ENCODE results near the gene GRIK1. TPM values are rescaled to one million over a fixed set of nuclear protein-coding genes. Genes with fewer than 3 reads are reported as not detected.

The GRIK1 gene
- polyA plus RNA-seq, 1 donor from 2014 or later = 8.7 TPM

DNA sequence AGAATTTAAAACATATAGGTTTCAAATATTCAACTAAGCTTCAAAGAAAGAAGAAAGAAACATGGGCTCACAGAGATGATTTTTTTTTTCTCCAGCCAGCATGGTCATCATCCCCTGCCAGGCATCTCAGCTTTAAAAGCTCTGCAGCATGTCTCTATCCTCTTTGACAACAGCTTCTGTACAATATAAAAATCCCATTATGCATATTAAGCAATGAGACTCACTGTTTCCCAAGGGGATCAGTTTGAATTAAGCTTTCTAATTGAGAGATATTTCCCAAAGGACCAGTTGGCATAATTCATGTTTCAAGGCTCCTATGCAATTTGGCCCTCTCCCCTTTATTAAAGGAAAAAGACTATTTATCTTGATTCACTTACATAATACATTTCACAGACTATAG is 220.3 kb downstream of the GRIK1 start:
- no peak overlapping the region for H3K27ac ChIP-seq (ENCODE audit: low read length)
- no peak overlapping the region for H3K4me3 ChIP-seq (ENCODE audit: low read length)
- no peaks in the 10 kb centered on the region for H3K27me3 ChIP-seq (ENCODE audit: insufficient read depth, low read depth, low read length)
- no peaks in the 10 kb centered on the region for H4K20me1 ChIP-seq (ENCODE audit: insufficient read depth)
- no peaks in the 10 kb centered on the region for H3K36me3 ChIP-seq (ENCODE audit: insufficient read depth, low read length)
- no peaks in the 10 kb centered on the region for H3K9me2 ChIP-seq (ENCODE audit: insufficient read depth, low read length)
- no peak overlapping the region for H2AFZ ChIP-seq (ENCODE audit: low read depth, low read length)
- H3F3A ChIP-seq (ENCODE audit: insufficient read depth, low read length, poor library complexity, severe bottlenecking) = no peaks in the 10 kb centered on the region
- H3K4me2 ChIP-seq (ENCODE audit: low read length) = no peak overlapping the region
- no peaks in the 10 kb centered on the region for H3K9me3 ChIP-seq (ENCODE audit: low read length)
- no peaks in the 10 kb centered on the region for H3K79me2 ChIP-seq (replicated peaks; ENCODE audit: insufficient read depth, low read length)
- TF ChIP-seq MXI1 (conservative IDR thresholded peaks at IDR 0.05; ENCODE audit: poor library complexity, severe bottlenecking) (no peak), RAD21 (conservative IDR thresholded peaks at IDR 0.05) (no peak), EZH2 (IDR thresholded peaks at IDR 0.05; ENCODE audit: borderline replicate concordance, insufficient read depth, low read length, poor library complexity, severe bottlenecking) (no peak), SMC3 (conservative IDR thresholded peaks at IDR 0.05; ENCODE audit: poor library complexity) (no peak), TAF1 (IDR thresholded peaks at IDR 0.05; ENCODE audit: low read depth) (no peak), EP300 (conservative IDR thresholded peaks at IDR 0.05; ENCODE audit: poor library complexity, severe bottlenecking) (no peak), POLR2AphosphoS5 (IDR thresholded peaks at IDR 0.05) (no peak)
- TF ChIP-seq, protein P1, sequence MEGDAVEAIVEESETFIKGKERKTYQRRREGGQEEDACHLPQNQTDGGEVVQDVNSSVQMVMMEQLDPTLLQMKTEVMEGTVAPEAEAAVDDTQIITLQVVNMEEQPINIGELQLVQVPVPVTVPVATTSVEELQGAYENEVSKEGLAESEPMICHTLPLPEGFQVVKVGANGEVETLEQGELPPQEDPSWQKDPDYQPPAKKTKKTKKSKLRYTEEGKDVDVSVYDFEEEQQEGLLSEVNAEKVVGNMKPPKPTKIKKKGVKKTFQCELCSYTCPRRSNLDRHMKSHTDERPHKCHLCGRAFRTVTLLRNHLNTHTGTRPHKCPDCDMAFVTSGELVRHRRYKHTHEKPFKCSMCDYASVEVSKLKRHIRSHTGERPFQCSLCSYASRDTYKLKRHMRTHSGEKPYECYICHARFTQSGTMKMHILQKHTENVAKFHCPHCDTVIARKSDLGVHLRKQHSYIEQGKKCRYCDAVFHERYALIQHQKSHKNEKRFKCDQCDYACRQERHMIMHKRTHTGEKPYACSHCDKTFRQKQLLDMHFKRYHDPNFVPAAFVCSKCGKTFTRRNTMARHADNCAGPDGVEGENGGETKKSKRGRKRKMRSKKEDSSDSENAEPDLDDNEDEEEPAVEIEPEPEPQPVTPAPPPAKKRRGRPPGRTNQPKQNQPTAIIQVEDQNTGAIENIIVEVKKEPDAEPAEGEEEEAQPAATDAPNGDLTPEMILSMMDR (IDR thresholded peaks at IDR 0.05; ENCODE audit: poor library complexity, severe bottlenecking) = no peak
- TF ChIP-seq, protein P2, sequence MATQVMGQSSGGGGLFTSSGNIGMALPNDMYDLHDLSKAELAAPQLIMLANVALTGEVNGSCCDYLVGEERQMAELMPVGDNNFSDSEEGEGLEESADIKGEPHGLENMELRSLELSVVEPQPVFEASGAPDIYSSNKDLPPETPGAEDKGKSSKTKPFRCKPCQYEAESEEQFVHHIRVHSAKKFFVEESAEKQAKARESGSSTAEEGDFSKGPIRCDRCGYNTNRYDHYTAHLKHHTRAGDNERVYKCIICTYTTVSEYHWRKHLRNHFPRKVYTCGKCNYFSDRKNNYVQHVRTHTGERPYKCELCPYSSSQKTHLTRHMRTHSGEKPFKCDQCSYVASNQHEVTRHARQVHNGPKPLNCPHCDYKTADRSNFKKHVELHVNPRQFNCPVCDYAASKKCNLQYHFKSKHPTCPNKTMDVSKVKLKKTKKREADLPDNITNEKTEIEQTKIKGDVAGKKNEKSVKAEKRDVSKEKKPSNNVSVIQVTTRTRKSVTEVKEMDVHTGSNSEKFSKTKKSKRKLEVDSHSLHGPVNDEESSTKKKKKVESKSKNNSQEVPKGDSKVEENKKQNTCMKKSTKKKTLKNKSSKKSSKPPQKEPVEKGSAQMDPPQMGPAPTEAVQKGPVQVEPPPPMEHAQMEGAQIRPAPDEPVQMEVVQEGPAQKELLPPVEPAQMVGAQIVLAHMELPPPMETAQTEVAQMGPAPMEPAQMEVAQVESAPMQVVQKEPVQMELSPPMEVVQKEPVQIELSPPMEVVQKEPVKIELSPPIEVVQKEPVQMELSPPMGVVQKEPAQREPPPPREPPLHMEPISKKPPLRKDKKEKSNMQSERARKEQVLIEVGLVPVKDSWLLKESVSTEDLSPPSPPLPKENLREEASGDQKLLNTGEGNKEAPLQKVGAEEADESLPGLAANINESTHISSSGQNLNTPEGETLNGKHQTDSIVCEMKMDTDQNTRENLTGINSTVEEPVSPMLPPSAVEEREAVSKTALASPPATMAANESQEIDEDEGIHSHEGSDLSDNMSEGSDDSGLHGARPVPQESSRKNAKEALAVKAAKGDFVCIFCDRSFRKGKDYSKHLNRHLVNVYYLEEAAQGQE (IDR thresholded peaks at IDR 0.05; ENCODE audit: borderline replicate concordance) = no peak
- H3K9ac ChIP-seq (ENCODE audit: low read length) = no peak overlapping the region

DNA sequence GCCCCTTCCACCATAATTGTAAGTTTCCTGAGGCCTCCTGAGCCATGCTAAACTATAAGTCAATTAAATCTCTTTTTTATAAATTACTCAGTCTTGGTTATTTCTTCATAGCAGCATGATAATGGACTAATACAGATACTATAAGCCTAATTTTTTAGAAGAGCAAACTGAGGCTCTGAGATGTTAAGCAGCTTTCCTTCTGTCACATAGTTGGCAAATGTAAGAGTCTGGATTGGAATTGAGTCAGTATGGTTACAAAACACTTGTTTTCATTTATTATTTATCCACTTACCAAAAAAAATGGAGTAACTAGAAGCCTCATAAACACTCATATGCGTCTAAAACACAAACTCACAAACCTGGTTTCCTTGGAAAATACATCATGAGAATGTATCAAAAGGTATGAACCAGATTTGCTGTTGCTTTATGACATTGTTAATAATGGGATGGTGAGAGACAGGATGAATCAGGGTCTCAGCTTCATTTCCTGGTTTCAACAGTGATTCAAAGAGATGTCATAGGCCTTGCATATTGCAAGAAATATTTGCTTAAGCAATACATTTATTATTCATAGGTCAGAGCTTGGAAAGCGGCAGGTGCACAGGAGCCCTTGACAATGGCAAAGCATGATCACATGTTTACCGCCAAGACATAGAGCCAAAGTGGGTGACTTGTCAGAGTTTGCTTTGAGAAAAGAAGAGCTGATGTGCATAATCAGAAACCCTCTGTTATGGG is 221.5 kb downstream of the GRIK1 start:
- H3K9ac ChIP-seq (ENCODE audit: low read length) = no peak overlapping the region
- H3K9me3 ChIP-seq (ENCODE audit: low read length) = no peaks in the 10 kb centered on the region
- no peaks in the 10 kb centered on the region for H3F3A ChIP-seq (ENCODE audit: insufficient read depth, low read length, poor library complexity, severe bottlenecking)
- H3K27ac ChIP-seq (ENCODE audit: low read length) = no peak overlapping the region
- no peaks in the 10 kb centered on the region for H3K9me2 ChIP-seq (ENCODE audit: insufficient read depth, low read length)
- H4K20me1 ChIP-seq (ENCODE audit: insufficient read depth) = no peaks in the 10 kb centered on the region
- H3K4me3 ChIP-seq (ENCODE audit: low read length) = no peak overlapping the region
- no peak overlapping the region for H3K4me2 ChIP-seq (ENCODE audit: low read length)
- no peaks in the 10 kb centered on the region for H3K79me2 ChIP-seq (replicated peaks; ENCODE audit: insufficient read depth, low read length)
- H3K36me3 ChIP-seq (ENCODE audit: insufficient read depth, low read length) = no peaks in the 10 kb centered on the region
- no peak overlapping the region for H2AFZ ChIP-seq (ENCODE audit: low read depth, low read length)
- TF ChIP-seq, protein P1 (IDR thresholded peaks at IDR 0.05; ENCODE audit: poor library complexity, severe bottlenecking) = no peak
- TF ChIP-seq TAF1 (IDR thresholded peaks at IDR 0.05; ENCODE audit: low read depth) (no peak), MXI1 (conservative IDR thresholded peaks at IDR 0.05; ENCODE audit: poor library complexity, severe bottlenecking) (no peak), EZH2 (IDR thresholded peaks at IDR 0.05; ENCODE audit: borderline replicate concordance, insufficient read depth, low read length, poor library complexity, severe bottlenecking) (no peak)
- no peaks in the 10 kb centered on the region for H3K27me3 ChIP-seq (ENCODE audit: insufficient read depth, low read depth, low read length)
